Measurements from ENCODE around the gene ZBED1.
"Not testable (repeated sequence)": the region's sequence is repeated elsewhere in the genome, so short reads cannot be mapped to it uniquely, and the experiment has no call there.

The ZBED1 gene

GRCh38 chrX:2484721-2485648 lies 15.8 kb downstream of the ZBED1 start:
- in situ Hi-C loops (cut with MboI; ENCODE audit: low sequenced_read_pairs, unreplicated experiment): no loop called here
- no peak for TF ChIP-seq CTCF (IDR thresholded peaks at IDR 0.05; ENCODE audit: borderline replicate concordance, control extremely low read depth, extremely low read depth, insufficient read depth, missing control alignments)
- DNase-seq (ENCODE audit: low spot score): no peak

- DNase-seq (ENCODE audit: low spot score): no peak
- no peak for TF ChIP-seq CTCF (IDR thresholded peaks at IDR 0.05; ENCODE audit: borderline replicate concordance, control extremely low read depth, extremely low read depth, insufficient read depth, missing control alignments)
- in situ Hi-C loops (cut with MboI; ENCODE audit: low sequenced_read_pairs, unreplicated experiment): no loop called here
These were observed 16.5 kb downstream of the ZBED1 start for GRCh38 chrX:2484256-2484655.

- no peak for DNase-seq (ENCODE audit: low spot score)
- TF ChIP-seq CTCF (IDR thresholded peaks at IDR 0.05; ENCODE audit: borderline replicate concordance, control extremely low read depth, extremely low read depth, insufficient read depth, missing control alignments): no peak
- in situ Hi-C loops (cut with MboI; ENCODE audit: low sequenced_read_pairs, unreplicated experiment): no loop called here
These were observed 17.2 kb downstream of the ZBED1 start for GRCh38 chrX:2483398-2484060.

- in situ Hi-C loops (cut with MboI; ENCODE audit: low sequenced_read_pairs, unreplicated experiment); DNase-seq (ENCODE audit: low spot score): not testable (repeated sequence)
These were observed 19.2 kb downstream of the ZBED1 start for GRCh38 chrX:2481597-2481996.

GRCh38 chrX:2479982-2480381 lies 20.8 kb downstream of the ZBED1 start:
- in situ Hi-C loops (cut with MboI; ENCODE audit: low sequenced_read_pairs, unreplicated experiment); DNase-seq (ENCODE audit: low spot score): not testable (repeated sequence)

- DNase-seq (ENCODE audit: low spot score): no peak
- no peak for TF ChIP-seq CTCF (IDR thresholded peaks at IDR 0.05; ENCODE audit: borderline replicate concordance, control extremely low read depth, extremely low read depth, insufficient read depth, missing control alignments)
- in situ Hi-C loops (cut with MboI; ENCODE audit: low sequenced_read_pairs, unreplicated experiment): no loop called here
These were observed 21.4 kb downstream of the ZBED1 start for GRCh38 chrX:2479420-2479780.

GRCh38 chrX:2478546-2479419 lies 22.0 kb downstream of the ZBED1 start:
- in situ Hi-C loops (cut with MboI; ENCODE audit: low sequenced_read_pairs, unreplicated experiment): no loop called here
- TF ChIP-seq CTCF (IDR thresholded peaks at IDR 0.05; ENCODE audit: borderline replicate concordance, control extremely low read depth, extremely low read depth, insufficient read depth, missing control alignments): no peak
- DNase-seq (ENCODE audit: low spot score): no peak

GRCh38 chrX:2477313-2477712 lies 23.5 kb downstream of the ZBED1 start:
- DNase-seq (ENCODE audit: low spot score); in situ Hi-C loops (cut with MboI; ENCODE audit: low sequenced_read_pairs, unreplicated experiment): not testable (repeated sequence)

Measured in GM13976 (cell line).